ENCODE measurements around the gene MYLIP. TPM values are rescaled to one million over a fixed set of nuclear protein-coding genes. Genes with fewer than 3 reads are reported as not detected.

The MYLIP gene
- total RNA-seq, 1 experiment from 2014 or later, result 50.0 TPM

- no peak for TF ChIP-seq ATF1 (CRISPR knock-in tag; IDR thresholded peaks at IDR 0.05)
- no peak for TF ChIP-seq RELA (CRISPR knock-in tag; IDR thresholded peaks at IDR 0.05; ENCODE audit: borderline replicate concordance)
- no peak for TF ChIP-seq ZNF232 (CRISPR knock-in tag; IDR thresholded peaks at IDR 0.05)
- no peak for TF ChIP-seq ZNF423 (CRISPR knock-in tag; IDR thresholded peaks at IDR 0.05)
- no peak for TF ChIP-seq HMGA2 (CRISPR knock-in tag; IDR thresholded peaks at IDR 0.05)
- no peak for TF ChIP-seq MAX (CRISPR knock-in tag; IDR thresholded peaks at IDR 0.05)
- TF ChIP-seq, protein P1, sequence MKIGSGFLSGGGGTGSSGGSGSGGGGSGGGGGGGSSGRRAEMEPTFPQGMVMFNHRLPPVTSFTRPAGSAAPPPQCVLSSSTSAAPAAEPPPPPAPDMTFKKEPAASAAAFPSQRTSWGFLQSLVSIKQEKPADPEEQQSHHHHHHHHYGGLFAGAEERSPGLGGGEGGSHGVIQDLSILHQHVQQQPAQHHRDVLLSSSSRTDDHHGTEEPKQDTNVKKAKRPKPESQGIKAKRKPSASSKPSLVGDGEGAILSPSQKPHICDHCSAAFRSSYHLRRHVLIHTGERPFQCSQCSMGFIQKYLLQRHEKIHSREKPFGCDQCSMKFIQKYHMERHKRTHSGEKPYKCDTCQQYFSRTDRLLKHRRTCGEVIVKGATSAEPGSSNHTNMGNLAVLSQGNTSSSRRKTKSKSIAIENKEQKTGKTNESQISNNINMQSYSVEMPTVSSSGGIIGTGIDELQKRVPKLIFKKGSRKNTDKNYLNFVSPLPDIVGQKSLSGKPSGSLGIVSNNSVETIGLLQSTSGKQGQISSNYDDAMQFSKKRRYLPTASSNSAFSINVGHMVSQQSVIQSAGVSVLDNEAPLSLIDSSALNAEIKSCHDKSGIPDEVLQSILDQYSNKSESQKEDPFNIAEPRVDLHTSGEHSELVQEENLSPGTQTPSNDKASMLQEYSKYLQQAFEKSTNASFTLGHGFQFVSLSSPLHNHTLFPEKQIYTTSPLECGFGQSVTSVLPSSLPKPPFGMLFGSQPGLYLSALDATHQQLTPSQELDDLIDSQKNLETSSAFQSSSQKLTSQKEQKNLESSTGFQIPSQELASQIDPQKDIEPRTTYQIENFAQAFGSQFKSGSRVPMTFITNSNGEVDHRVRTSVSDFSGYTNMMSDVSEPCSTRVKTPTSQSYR (CRISPR knock-in tag; IDR thresholded peaks at IDR 0.05), result no peak
- no peak for TF ChIP-seq ZNF138 (CRISPR knock-in tag; conservative IDR thresholded peaks at IDR 0.05)
- no peak for TF ChIP-seq AR (CRISPR knock-in tag; IDR thresholded peaks at IDR 0.05)
Observed at GRCh38 chr6:16097382-16098171, 31.3 kb upstream of the MYLIP start (continued).

- Mint-ChIP-seq H3K27me3 (ENCODE audit: low read depth) (no peaks in the 10 kb centered on the region; the same call in none of the 2 replicates), H3K9me3 (peaks cover 34% of the 10 kb centered on the region), H3K4me3 (no peak overlapping the region), H3K36me3 (no peaks in the 10 kb centered on the region), H3K4me1 (0 out of 2 replicates have a peak, but pooled peaks cover 2% of the 10 kb centered on the region), H3K27ac (no peak overlapping the region)
- POLR2A ChIA-PET, result no interaction called here
- no peak for DNase-seq (ENCODE audit: low spot score)
- TF ChIP-seq ZNF396 (CRISPR knock-in tag; IDR thresholded peaks at IDR 0.05; ENCODE audit: borderline replicate concordance), result no peak
- no peak for ATAC-seq
- CTCF ChIA-PET, result no interaction called here
Observed at GRCh38 chr6:16098211-16098610, 30.7 kb upstream of the MYLIP start.

DNA sequence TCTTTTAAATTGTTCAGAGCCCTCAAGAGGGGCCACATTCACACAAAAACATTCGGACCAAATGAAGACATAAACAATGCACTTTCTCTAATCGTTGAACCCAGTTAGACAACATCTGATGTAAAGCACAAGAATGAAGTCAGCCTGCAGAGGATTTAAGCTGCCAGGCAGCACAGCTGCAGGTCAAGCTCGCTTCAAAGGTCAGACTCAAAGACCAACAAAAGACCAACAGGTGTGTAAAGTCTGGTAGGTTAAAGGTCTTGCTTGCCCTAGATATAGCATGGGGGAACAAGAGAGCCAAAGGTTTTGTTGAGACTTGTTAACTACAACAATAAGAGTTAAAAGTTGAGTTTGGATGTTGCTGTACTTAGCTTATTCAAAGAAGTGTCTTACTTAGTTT, 26.7 kb upstream of the MYLIP start:
- POLR2A ChIA-PET, result no interaction called here
- DNase-seq (ENCODE audit: low spot score) (no peak), ATAC-seq (no peak)
- Mint-ChIP-seq H3K4me3 (no peak overlapping the region), H3K36me3 (no peaks in the 10 kb centered on the region), H3K9me3 (peaks cover 34% of the 10 kb centered on the region), H3K27ac (no peak overlapping the region), H3K4me1 (peaks cover 6% of the 10 kb centered on the region), H3K27me3 (ENCODE audit: low read depth) (no peaks in the 10 kb centered on the region; the same call in 1 of the 2 replicates)
- TF ChIP-seq RELA (CRISPR knock-in tag; IDR thresholded peaks at IDR 0.05; ENCODE audit: borderline replicate concordance) (no peak), MYBL2 (CRISPR knock-in tag; IDR thresholded peaks at IDR 0.05) (no peak), ATF1 (CRISPR knock-in tag; IDR thresholded peaks at IDR 0.05) (no peak), EMX1 (CRISPR knock-in tag; IDR thresholded peaks at IDR 0.05) (no peak)
- TF ChIP-seq, protein P2, sequence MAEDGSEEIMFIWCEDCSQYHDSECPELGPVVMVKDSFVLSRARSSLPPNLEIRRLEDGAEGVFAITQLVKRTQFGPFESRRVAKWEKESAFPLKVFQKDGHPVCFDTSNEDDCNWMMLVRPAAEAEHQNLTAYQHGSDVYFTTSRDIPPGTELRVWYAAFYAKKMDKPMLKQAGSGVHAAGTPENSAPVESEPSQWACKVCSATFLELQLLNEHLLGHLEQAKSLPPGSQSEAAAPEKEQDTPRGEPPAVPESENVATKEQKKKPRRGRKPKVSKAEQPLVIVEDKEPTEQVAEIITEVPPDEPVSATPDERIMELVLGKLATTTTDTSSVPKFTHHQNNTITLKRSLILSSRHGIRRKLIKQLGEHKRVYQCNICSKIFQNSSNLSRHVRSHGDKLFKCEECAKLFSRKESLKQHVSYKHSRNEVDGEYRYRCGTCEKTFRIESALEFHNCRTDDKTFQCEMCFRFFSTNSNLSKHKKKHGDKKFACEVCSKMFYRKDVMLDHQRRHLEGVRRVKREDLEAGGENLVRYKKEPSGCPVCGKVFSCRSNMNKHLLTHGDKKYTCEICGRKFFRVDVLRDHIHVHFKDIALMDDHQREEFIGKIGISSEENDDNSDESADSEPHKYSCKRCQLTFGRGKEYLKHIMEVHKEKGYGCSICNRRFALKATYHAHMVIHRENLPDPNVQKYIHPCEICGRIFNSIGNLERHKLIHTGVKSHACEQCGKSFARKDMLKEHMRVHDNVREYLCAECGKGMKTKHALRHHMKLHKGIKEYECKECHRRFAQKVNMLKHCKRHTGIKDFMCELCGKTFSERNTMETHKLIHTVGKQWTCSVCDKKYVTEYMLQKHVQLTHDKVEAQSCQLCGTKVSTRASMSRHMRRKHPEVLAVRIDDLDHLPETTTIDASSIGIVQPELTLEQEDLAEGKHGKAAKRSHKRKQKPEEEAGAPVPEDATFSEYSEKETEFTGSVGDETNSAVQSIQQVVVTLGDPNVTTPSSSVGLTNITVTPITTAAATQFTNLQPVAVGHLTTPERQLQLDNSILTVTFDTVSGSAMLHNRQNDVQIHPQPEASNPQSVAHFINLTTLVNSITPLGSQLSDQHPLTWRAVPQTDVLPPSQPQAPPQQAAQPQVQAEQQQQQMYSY (CRISPR knock-in tag; IDR thresholded peaks at IDR 0.05), result no peak
- TF ChIP-seq, protein P3, sequence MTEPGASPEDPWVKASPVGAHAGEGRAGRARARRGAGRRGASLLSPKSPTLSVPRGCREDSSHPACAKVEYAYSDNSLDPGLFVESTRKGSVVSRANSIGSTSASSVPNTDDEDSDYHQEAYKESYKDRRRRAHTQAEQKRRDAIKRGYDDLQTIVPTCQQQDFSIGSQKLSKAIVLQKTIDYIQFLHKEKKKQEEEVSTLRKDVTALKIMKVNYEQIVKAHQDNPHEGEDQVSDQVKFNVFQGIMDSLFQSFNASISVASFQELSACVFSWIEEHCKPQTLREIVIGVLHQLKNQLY (CRISPR knock-in tag; IDR thresholded peaks at IDR 0.05), result no peak
- TF ChIP-seq, protein P4, sequence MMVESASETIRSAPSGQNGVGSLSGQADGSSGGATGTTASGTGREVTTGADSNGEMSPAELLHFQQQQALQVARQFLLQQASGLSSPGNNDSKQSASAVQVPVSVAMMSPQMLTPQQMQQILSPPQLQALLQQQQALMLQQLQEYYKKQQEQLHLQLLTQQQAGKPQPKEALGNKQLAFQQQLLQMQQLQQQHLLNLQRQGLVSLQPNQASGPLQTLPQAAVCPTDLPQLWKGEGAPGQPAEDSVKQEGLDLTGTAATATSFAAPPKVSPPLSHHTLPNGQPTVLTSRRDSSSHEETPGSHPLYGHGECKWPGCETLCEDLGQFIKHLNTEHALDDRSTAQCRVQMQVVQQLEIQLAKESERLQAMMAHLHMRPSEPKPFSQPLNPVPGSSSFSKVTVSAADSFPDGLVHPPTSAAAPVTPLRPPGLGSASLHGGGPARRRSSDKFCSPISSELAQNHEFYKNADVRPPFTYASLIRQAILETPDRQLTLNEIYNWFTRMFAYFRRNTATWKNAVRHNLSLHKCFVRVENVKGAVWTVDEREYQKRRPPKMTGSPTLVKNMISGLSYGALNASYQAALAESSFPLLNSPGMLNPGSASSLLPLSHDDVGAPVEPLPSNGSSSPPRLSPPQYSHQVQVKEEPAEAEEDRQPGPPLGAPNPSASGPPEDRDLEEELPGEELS (CRISPR knock-in tag; IDR thresholded peaks at IDR 0.05), result no peak
- CTCF ChIA-PET, result no interaction called here
